IPS-NIHi7 (cell line): ENCODE data around the gene ZBTB7C.

Experiments
- DNase-seq: peaks from one replicate; pipeline ENCODE4 v3.0.0; 2012; ENCODE audit warnings: mixed read lengths; ENCODE audit errors: extremely low spot score

ZBTB7C gene

DNA sequence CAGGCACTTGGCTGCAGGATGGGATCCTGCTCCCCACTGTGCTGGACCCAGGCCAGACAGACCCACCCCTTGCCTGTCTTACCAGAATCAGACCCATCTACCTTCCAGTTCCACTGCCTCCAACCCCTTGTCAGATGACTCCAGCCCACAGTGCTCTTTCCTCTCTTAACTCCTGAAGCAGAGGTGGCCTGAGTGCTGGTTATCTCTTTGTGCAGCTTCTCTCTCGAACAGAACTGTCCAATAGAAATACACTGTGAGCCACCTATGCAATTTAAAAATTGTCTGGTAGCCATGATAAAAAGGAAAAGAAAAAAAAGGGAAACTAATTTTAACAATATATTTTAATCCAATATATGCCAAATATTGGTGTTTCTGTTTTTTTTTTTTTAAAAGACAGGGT, 318.5 kb downstream of the ZBTB7C start:
- no peak for DNase-seq

DNA sequence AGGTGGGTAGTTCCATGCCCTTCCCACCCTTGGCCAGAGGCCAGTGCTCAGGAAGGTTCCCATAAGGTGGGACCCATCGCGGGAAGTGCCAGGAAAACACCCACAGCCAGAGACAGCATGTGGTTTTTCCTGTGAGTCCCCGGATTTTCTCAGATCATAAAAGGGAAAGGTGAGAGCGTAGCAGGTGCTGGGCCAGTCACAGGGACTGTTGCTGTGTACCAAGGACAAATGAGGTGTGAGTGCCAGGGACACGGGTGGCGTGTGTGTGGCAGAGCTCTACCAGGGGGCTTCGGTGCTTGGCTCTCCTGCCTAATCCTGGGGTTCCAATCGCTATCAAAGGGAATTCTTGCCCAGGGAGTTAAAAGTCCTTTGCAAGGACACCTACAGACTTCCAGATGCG, 319.2 kb downstream of the ZBTB7C start:
- DNase-seq, result no peak

DNA sequence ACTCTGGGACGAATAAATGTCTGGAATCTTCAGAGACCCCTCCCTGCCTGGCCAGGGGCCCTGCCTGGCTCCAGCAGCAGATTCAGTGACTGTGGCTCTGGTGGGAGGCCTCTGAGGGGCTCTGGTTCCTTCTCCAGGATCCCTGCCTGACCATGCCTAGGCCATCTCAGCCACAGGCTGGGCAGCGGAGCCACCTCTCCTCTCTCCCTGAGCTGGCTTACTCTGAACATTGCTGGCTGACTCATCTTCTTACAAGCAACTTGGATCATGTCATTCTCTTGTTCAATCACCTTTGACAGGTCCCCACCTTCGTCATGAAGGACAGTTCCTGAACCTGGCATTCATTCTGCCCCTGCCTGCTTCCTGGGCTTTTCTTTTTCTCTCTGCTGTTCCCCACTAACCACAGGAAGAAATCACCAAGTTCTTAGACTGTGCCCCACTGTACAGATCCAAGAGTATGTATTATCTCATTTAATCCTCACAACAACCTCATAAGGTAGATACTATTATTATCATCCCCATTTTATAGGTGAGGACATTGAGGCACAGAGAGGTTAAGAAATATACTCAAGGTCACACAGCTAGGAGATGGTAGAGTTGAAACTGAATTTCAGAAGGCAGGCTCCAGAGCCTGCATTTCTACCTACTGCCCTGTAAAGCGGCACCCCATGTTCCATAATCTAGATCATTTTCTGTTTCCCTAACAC, 323.2 kb downstream of the ZBTB7C start:
- DNase-seq, result no peak

DNA sequence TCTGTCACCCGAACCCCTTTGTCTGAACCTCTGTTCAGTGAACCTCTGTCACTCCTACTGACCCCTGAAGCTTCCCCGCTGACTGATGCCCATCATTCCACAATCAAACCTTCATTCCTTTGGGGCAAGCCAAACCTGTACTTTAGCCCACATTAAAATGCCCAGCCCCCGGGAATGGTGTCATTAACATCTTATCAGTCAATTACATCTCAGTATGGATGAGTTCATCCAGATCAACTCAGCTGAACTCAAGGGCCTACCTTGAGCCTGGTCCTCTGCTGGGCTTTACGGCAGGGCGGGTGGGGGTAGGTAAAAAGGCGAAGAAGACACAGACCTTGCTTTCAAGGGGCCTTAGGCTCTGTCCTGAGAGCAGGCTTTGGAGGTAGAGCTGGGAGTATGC, 324.3 kb downstream of the ZBTB7C start:
- DNase-seq, result no peak

DNA sequence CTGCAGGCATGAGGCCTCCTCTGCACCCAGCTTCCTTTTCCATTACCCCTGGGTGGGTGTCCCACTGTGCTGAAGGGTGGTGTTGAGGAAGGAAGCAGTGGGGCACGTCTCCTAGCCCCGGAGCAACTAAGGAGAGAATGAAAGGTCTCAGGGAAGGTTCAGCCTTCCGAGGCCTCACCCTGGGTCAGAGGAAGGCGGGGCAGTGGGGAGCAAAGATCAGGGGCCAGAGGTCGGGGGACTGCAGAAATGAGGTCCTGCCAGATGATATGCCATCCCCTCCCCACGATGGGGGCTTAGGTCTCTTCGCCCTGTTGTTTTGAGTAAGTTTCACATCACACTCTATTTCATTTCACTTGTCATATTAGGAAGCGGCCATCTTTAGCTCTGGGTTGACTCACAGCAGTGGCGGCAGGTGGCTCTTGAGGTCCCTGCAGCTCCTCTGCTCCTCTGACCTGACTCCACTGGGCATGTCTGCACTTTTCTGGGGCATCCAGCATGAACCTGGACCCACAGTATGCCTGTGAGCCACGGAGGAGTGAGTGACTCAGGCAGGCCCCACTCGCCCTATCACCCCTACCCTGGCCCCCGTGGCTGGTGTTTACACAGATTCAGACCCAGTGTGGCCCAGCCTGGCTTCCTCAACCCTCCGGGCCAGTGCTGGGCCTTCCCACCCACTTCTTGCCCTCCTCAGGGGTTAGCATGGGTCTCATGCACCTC, 325.0 kb downstream of the ZBTB7C start:
- no peak for DNase-seq

DNA sequence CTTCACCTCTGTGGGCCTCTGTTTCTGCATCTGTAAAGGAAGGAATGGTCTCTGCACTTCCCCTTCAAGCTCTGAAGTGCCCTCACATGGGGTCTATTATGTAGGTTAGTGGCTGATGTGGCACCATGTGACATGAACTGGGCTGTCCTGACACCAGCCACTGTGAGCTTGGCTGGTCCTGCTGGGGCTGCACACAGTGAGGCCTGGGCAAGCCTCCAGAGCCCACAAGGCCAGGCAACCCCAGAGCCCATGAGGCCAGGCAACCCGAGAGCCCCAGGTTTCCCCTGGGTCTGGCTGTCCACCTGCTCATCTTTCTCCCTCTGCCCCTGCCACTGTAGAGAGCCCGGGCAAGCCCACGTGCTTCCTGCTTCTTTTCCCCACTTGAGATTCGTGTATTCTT, 328.6 kb downstream of the ZBTB7C start:
- DNase-seq, result peak; percentile 45

DNA sequence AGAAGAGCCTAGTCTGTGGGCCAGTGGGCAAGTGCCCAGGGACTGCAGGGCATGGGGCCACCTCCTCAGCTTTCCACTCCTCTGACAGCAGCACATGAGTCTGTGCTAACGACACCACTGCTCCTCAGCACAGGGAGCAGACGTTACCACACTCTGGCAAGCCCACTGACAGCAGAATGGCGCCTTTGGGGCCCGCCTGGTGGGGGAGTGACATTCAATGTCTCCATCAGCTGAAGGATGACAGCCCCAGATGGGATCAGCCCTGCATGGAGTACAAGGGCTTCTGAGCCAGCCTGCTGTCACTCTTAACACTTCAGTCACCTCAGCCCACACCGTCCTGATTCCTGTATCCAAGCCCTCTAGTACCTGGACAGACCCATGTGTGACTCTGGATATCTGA, 329.3 kb downstream of the ZBTB7C start:
- no peak for DNase-seq

DNA sequence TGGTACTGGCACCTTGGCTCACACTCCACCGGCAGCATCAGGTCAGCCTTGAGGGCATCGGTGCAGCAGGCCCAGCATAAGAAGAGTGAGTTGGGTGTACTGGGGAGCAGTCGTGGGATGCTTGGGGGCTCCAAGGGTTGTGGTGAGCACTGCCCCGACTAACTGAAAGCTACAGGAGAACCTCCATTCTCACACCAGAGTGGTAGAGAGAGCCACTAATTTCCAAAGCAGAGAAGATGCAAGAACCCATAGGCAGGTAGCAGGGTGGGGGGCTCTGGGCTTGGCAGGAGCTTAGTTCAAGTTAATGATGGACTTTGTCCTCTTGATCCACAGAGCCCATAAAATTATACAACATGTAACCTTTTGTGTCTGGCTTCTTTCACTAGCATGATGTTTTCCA, 330.7 kb downstream of the ZBTB7C start:
- no peak for DNase-seq

DNA sequence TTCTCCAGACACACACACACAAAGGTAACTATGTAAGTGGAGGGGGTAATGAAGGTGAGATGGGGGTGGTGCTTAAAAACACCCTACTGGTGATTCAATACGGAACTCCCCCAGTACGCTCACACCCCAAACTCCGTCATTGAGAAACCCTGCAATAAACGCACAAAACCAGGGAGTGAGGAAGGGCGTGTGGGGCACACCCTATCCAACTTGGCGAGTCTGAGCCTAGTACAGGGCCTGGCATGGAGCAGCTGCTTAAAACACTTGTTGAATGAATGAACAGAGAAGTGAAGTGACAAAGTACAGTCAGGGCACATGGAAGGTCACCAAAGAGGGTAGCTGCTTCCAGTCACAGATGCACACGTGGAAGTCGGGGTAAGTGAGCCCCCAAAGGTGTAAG, 331.9 kb downstream of the ZBTB7C start:
- DNase-seq, result no peak

DNA sequence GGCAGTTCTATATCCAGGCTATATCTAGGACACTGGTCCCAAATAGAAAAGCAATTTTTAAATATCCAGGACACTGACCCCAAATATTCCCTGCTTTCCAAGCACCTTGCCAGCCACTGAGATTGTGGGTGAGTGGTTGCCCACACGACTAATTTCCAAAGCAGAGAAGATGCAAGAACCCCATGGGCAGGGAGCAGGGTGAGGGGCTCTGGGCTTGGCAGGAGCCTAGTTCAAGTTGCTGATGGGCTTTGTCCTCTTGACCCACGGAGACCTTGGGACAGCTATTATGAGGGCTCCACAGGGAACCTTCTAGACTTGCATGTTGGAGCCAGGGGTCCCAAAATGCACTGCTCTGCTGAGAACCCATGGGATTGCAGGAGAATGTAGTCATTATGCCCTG, 332.7 kb downstream of the ZBTB7C start:
- no peak for DNase-seq

DNA sequence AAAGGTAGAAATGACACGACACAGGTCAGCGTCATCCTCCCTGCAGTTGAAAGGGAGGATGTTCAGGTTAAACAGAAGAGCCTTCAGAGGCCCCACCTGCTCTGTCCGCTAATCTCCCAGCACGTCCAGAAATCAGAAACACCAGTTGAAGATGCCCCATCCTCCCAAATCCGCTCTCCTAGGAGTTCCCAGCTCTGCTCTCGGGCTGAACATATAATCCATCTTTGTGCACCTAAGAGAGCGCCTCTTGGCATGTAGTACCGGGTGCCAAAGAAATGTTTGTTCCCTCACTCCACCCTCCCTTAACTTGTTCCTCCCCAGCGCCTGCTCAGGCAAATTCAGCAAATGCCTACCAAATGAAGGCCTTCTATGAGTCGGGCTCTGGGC, 333.5 kb downstream of the ZBTB7C start:
- DNase-seq, result no peak

DNA sequence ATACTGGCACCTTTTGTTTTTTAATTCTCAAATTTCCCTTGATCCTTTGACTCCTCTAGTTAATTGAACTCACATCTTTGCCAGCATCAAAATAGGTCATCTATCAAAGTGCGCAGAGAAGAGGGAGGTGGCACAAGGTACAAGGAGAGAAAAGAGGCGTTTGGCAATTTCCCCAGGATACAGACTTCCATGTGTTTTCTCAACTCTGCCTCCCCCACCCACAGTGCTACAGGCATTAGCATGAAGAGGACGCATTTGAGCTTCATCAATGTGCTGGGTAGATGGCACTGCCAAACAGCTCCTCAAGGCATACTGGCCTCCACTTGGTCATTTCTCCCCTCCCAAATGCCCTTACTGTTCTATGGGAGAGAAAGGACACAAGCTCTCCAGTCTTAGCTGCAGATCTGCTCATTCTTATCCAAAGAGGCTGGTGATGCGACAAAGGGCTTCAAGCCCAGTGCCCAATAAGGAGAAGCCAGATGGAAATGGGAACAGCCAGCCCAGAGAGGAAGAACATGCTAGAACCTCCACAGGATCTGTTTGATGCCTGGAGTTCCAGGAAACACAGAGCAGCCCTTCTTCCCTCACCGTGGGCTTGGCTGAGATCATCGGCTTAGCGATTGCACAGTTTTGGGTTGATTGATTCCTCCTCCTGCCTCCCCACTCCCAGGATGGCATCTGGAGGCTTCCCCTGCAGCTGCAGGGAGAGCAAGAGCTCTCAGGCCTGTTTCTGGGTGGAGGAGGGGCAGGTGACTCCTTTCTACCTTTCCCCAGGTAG, 334.1 kb downstream of the ZBTB7C start:
- DNase-seq, result no peak

DNA sequence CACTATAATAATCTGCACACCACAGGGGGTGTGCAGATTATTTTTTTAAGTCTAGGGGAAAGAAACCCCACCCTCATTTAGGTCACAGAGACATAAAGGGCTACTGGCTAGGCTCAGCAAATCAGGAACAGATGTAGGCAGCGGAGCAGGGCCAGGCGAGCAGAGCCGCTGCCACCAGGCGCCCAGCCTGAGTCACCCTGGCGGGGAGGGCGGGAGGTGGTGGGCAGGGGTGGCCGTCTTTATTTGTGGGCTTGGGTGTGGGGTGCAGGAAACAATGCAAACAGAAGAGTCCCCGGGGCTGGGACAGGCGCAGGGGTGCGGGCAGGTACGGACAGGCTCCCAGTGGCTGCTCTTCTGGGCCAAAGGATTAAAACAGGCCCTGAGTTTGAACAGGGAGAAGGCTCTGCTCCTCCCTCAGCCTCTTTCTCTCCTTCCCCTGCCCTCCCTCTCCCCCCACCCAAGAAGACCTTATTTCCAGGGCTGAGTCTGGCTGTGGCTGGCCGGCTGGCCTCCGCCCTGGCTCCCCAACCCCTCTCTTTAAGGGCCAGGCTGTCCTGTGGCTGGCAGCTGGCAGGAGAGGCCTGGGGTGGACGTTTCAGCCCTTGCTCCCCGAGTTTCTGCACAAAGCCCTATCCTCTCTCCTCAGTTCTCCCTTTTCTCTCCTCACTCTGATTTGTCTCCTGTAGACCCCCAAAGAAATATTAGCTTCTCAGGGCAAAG, 335.8 kb downstream of the ZBTB7C start:
- DNase-seq, result no peak

DNA sequence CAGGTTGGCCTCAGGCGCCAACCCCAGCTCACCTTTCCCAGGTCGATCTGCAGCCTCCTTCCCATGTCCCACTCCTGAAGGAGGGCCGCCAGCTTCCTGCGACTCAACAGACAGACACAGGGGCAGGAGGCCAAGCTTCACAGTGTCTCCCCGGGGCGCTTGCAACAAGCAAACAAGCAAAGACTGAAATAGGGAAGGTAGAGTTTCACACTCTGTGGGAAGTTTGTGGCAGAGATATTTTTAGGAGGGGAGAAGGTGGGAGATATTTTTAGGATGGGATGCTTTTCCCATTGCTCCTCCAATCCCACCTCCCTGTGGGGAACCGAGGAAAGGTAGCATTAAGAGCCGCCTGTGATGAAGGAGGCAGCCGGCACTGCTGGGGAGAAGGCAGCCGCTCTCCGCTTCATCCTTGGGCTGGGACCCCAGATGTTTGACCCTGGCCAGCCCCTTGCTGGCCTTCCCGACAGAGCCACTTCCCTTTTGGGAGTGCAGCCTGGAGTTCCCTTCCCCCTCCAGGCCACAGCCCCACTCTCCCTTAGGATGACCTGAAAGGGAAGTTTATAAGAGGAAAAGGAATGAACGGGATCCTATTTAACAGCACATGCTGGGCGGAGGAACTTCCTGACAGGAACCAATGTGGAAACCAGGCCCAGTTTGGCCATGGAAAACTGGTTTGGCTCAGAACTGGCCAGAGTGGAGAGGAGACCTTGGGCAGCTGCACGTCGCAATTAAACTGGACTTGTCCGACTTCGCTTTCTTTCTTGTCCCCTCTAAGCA, 336.6 kb downstream of the ZBTB7C start:
- no peak for DNase-seq

DNA sequence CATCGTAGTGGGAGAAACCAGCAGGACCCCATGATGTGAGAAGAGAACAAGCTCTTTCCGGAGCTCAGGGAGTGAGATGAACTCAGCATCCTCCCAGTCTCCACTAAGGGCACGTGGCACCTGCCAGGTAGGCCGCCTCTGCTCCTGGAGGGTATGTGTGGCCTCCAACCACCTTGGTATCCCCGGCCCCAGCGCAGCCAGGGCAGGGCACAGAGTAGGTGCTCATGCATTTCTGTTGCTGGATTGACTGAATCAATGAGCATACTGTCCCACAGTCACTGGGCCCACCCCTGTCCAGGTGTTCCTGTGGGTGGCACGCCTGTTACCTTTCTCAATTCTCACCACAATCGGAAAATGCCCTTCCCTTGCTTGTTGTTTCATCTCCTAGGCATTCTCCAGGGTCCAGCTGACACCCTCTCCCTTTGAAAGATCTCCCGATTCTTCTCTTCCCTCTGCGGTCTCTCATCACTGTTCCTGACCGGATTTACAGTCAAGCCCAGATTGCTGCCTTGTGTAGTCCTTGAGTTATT, 340.2 kb downstream of the ZBTB7C start:
- DNase-seq, result no peak

DNA sequence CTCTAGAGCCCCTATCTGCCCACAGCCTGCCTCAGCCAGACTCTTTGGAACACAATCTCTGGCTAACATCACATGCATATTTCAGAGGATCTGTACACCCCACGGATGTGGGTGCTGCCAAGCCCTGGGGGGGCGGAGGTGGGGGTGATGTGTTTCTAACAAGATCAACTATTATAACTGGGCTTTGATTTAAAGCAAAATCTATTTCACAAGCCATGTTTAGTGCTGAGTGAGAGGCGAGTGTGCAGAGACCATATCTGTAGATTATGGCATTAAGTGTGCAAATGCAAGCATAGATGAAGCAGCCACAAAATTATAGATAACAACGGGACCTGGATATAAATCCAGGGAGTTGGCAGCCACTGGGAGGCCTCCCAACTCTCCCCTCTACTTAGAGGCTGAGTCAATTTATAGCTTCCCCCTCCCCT, 342.9 kb downstream of the ZBTB7C start:
- DNase-seq, result no peak

DNA sequence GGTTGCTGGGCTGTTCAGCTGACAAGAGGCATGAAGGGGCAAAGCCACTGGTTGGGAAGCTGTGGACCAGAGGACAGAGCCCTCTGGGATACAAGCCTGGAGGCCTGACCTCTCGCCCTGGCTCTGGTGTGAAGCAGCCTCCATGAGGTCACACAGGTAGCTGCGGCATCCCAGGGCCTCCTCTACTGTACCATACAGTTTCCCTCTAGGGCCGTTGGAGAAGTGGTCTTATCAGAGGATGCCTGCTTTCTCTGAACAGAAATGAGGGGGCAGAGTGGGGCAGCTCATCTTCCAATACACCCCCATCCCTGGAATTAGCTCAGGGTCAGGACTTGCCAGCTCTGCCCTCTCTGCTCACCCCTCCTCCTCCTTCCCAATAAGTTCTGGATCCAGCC, 343.6 kb downstream of the ZBTB7C start:
- no peak for DNase-seq

DNA sequence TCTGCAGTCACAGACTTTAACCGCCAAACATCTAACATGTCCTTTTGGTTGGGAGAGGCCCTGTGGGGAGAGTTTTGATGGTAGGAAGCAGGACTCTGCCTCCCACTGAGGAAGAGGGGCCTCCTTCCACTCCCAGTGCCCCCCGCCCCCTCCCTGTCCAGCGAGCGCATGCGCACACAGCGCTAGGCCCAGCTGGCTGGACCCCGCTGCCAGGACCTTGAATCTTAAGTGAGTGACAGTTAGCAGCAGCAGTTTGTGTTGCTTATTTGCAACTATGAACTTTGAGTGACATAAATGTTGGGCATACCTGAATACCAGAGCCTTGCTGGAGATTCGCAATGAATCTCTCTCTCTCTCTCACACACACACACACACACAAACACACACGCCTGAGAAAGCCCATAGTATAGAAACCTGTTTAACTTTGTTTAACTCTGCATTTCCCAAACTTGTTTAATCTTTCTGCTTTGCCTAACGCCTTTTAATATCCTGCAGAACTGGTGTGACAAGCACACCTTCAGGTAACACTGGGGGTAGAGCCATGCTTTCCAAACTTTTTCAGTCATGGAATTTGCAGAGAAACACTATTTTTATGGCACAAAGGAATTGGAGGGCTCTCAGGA, 344.1 kb downstream of the ZBTB7C start:
- DNase-seq, result no peak

DNA sequence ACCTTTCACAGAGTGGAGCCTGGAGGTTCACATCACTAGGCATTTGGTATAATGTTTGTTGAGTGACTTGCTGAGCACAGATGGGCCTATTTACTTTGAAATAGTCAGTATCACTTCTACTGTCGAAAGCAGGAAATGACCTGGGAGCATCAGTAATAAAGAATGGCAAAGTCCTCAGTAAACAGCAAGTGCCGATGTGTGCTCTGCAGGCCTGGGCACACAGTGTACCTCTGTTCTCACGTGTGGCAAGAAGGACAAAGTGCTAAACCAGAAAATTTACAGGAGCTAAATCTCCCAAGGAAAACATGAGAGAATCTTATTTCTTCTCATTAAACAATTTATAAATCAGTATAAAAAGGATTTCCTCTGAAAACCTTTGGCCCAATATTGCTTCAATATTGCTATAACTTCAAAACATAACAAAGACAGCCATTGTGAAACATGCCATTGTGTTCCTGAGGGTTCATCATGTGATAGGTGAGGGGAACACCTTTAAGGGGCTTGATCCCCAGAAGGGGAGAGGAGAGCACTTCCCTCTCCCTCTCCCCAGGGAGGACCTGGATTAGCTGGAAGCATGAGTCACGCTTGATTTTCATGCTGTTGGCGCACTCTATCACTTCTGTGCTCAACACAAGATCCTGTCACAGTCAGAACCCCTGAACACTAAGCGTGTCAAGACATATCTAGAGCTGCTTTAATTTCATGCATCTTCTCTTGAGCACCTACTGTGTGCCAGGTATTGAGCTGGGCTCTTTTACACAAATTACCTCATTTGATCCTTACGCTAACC, 347.2 kb downstream of the ZBTB7C start:
- DNase-seq, result no peak

DNA sequence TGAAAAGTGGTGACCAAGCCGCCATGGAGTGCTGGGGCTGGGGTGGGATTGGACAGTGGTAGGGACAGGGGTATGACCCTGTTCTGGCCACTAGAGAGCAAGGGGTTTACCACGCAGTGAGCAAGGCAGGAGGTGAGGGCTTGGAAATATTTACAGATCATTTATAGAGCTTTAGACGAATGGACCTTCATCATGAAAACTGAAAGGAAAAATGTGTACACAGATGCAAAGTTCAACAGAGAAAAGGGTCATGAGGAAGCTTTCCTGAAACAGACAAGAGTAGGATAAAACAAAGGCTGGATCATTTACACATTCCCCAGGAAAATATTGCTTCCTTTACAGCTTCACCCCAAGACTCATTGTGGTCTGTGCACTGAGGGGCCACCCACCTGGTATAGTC, 348.2 kb downstream of the ZBTB7C start:
- no peak for DNase-seq
